ENCODE results near the gene TTLL13.

GRCh38 chr15:90209591-90209990, 39.8 kb upstream of the TTLL13 start:
- TF ChIP-seq CTCF (IDR thresholded peaks at IDR 0.05) = no peak
- TF ChIP-seq POLR2A (IDR thresholded peaks at IDR 0.05) = no peak

Data from adrenal gland (tissue), 5 donors.